NCI-H345 treated with DMSO at 0.1 percent for 48 hours (cell line): ENCODE results near the gene EVX1.

ENCODE experiments used
- DNase-seq: peaks from one replicate; lab custom pipeline; 2025; ENCODE audit not compliant: unreplicated experiment; lab: John Stamatoyannopoulos, UW

Gene EVX1

GRCh38 chr7:27249724-27250556, 7.3 kb downstream of the EVX1 start:
- DNase-seq: no peak

GRCh38 chr7:27250557-27251070, 8.0 kb downstream of the EVX1 start:
- DNase-seq: no peak

- no peak for DNase-seq
Observed at GRCh38 chr7:27251136-27251651, 8.6 kb downstream of the EVX1 start.

- no peak for DNase-seq
Observed at GRCh38 chr7:27251652-27252590, 9.3 kb downstream of the EVX1 start.

GRCh38 chr7:27254625-27255024, 12.0 kb downstream of the EVX1 start:
- no peak for DNase-seq

- DNase-seq: no peak
Observed at GRCh38 chr7:27260211-27260610, 17.6 kb downstream of the EVX1 start.

GRCh38 chr7:27262121-27262520, 19.5 kb downstream of the EVX1 start:
- DNase-seq: no peak

GRCh38 chr7:27263781-27264180, 21.2 kb downstream of the EVX1 start:
- no peak for DNase-seq

- DNase-seq: no peak
Observed at GRCh38 chr7:27269455-27269854, 26.9 kb downstream of the EVX1 start.

GRCh38 chr7:27271384-27271783, 28.8 kb downstream of the EVX1 start:
- no peak for DNase-seq

GRCh38 chr7:27277628-27278027, 35.0 kb downstream of the EVX1 start:
- no peak for DNase-seq

GRCh38 chr7:27283558-27283957, 41.0 kb downstream of the EVX1 start:
- no peak for DNase-seq

- DNase-seq: no peak
Observed at GRCh38 chr7:27295236-27295635, 52.6 kb downstream of the EVX1 start.

- no peak for DNase-seq
Observed at GRCh38 chr7:27297356-27297755, 54.8 kb downstream of the EVX1 start.
